Tongue (tissue), 2 donors: Measurements from ENCODE around the gene NRF1. TPM values are rescaled to one million over a fixed set of nuclear protein-coding genes. Genes with fewer than 3 reads are reported as not detected.
A peak's percentile ranks its signal among the peaks of the same experiment; 100 is the strongest.
"Not testable (repeated sequence)": the region's sequence is repeated elsewhere in the genome, so short reads cannot be mapped to it uniquely, and the experiment has no call there.

ENCODE experiments used
- DNase-seq: peaks from one replicate; pipeline ENCODE4 v3.0.0-alpha.2; 2015
- total RNA-seq: library from RNA; depleted of rRNA; stranded (reverse); fragments of >200 nt; gene quantifications from one replicate; pipeline ENCODE4 v1.2.3, GENCODE V29; 2014

The NRF1 gene
- total RNA-seq, 1 donor from 2014 or later: 19.6 TPM

GRCh38 chr7:129782818-129783583 is 171.5 kb downstream of the NRF1 start:
- no peak for DNase-seq

GRCh38 chr7:129783584-129783919 is 172.0 kb downstream of the NRF1 start:
- DNase-seq: no peak

GRCh38 chr7:129784437-129784782 is 172.9 kb downstream of the NRF1 start:
- DNase-seq: no peak

- DNase-seq: no peak
These were observed 173.5 kb downstream of the NRF1 start for GRCh38 chr7:129784783-129785684.

GRCh38 chr7:129785685-129786514 is 174.4 kb downstream of the NRF1 start:
- DNase-seq: no peak

GRCh38 chr7:129786825-129787563 is 175.5 kb downstream of the NRF1 start:
- DNase-seq: no peak

GRCh38 chr7:129789000-129789399 is 177.5 kb downstream of the NRF1 start:
- DNase-seq: no peak

GRCh38 chr7:129789652-129790051 is 178.1 kb downstream of the NRF1 start:
- DNase-seq: no peak

GRCh38 chr7:129790136-129790535 is 178.6 kb downstream of the NRF1 start:
- no peak for DNase-seq

- no peak for DNase-seq
These were observed 181.2 kb downstream of the NRF1 start for GRCh38 chr7:129792721-129793120.

- DNase-seq: no peak
These were observed 182.2 kb downstream of the NRF1 start for GRCh38 chr7:129793506-129794310.

- not testable (repeated sequence) for DNase-seq
These were observed 182.9 kb downstream of the NRF1 start for GRCh38 chr7:129794461-129794860.

- no peak for DNase-seq
These were observed 184.8 kb downstream of the NRF1 start for GRCh38 chr7:129796186-129796775.

GRCh38 chr7:129797214-129797789 is 185.8 kb downstream of the NRF1 start:
- peak; percentile 80 for DNase-seq

- peak; percentile 48 for DNase-seq
These were observed 187.3 kb downstream of the NRF1 start for GRCh38 chr7:129798616-129799349.

GRCh38 chr7:129799350-129799955 is 187.9 kb downstream of the NRF1 start:
- DNase-seq: no peak

GRCh38 chr7:129800901-129801300 is 189.4 kb downstream of the NRF1 start:
- DNase-seq: no peak

- no peak for DNase-seq
These were observed 190.4 kb downstream of the NRF1 start for GRCh38 chr7:129801882-129802281.

GRCh38 chr7:129803546-129804081 is 192.1 kb downstream of the NRF1 start:
- DNase-seq: no peak
